A673 (cell line): ENCODE measurements around the gene ADAM11. TPM values are rescaled to one million over a fixed set of nuclear protein-coding genes. Genes with fewer than 3 reads are reported as not detected.

Experiments used
- BruUV-seq: library from RNA; stranded (reverse); fragments of 400-500 nt; replicated peaks from 2 replicates; lab custom pipeline; 2021; lab: Mats Ljungman, UMichigan
- CTCF ChIA-PET: fragments of 300-600 bp; sonication (Branson Sonifier 250); formaldehyde crosslinking; loops from one replicate; lab custom pipeline; 2022; ENCODE audit warnings: antibody characterized with exemption; lab: Charles Lee
- POLR2A ChIA-PET: fragments of 300-600 bp; sonication (Branson Sonifier 250); formaldehyde crosslinking; loops from one replicate; lab custom pipeline; 2022; ENCODE audit warnings: antibody characterized with exemption; ENCODE audit not compliant: low non-redundant PET; lab: Charles Lee
- DNase-seq: peaks from one replicate; pipeline ENCODE4 v3.0.0-alpha.2; 2015; ENCODE audit warnings: low spot score
- H3K27ac ChIP-seq: fragments of 200-600 bp; sonication (generic); 2 replicates; pipeline ENCODE4 v1.5.1; 2016; ENCODE audit warnings: mixed run types, low read depth, mild to moderate bottlenecking, mixed read lengths, antibody characterized with exemption, low read length; ENCODE audit not compliant: poor library complexity, severe bottlenecking
- H3K27me3 ChIP-seq: fragments of 200-600 bp; sonication (generic); replicated peaks from 2 replicates; pipeline ENCODE4 v1.6.1; 2017; ENCODE audit warnings: mixed run types, low read depth, mild to moderate bottlenecking, mixed read lengths, antibody characterized with exemption, low read length; ENCODE audit not compliant: insufficient read depth, poor library complexity
- H3K36me3 ChIP-seq: fragments of 200-600 bp; sonication (generic); 2 replicates; pipeline ENCODE4 v1.6.1; 2016; ENCODE audit warnings: mixed run types, mild to moderate bottlenecking, mixed read lengths, antibody characterized with exemption, low read length; ENCODE audit not compliant: insufficient read depth, poor library complexity, severe bottlenecking
- H3K4me1 ChIP-seq: fragments of 200-600 bp; sonication (generic); 2 replicates; pipeline ENCODE4 v1.6.1; 2017; ENCODE audit warnings: mixed run types, mild to moderate bottlenecking, mixed read lengths, antibody characterized with exemption, low read length; ENCODE audit not compliant: insufficient read depth, poor library complexity, severe bottlenecking
- H3K4me3 ChIP-seq: fragments of 200-600 bp; sonication (generic); 2 replicates; pipeline ENCODE4 v1.5.1; 2016; ENCODE audit warnings: low read depth, mixed run types, mild to moderate bottlenecking, mixed read lengths, low read length; ENCODE audit not compliant: poor library complexity, severe bottlenecking
- H3K9me3 ChIP-seq: fragments of 200-600 bp; sonication (generic); 2 replicates; pipeline ENCODE4 v1.6.1; 2016; ENCODE audit warnings: mixed run types, low read depth, mild to moderate bottlenecking, mixed read lengths, antibody characterized with exemption, low read length; ENCODE audit not compliant: poor library complexity, severe bottlenecking
- EZH2 ChIP-seq: fragments of 200-600 bp; sonication (generic); IDR thresholded peaks from 2 replicates; pipeline ENCODE4 v1.6.1; 2017; ENCODE audit warnings: borderline replicate concordance, low read depth, mild to moderate bottlenecking, mixed read lengths, antibody characterized with exemption, low read length; ENCODE audit not compliant: poor library complexity, severe bottlenecking
- intact Hi-C: fragments of 100-400 bp; cut with micrococcal nuclease; formaldehyde crosslinking; loops from one replicate; pipeline ENCODE4 v1.10.0; 2022; ENCODE audit not compliant: unreplicated experiment
- total RNA-seq: library from RNA; stranded (reverse); gene quantifications from 2 replicates; pipeline ENCODE4 v1.2.3, GENCODE V29; 2021
- TF ChIP-seq, protein P1 (sequence below): fragments of 300-800, 200-600 bp; sonication (generic); conservative IDR thresholded peaks from 2 replicates; pipeline ENCODE4 v1.5.1; 2017; ENCODE audit warnings: low read depth, mild to moderate bottlenecking, antibody characterized with exemption, low read length, moderate library complexity, mixed read lengths

Gene ADAM11
- total RNA-seq, 1 experiment from 2014 or later, result 0.17 TPM

DNA sequence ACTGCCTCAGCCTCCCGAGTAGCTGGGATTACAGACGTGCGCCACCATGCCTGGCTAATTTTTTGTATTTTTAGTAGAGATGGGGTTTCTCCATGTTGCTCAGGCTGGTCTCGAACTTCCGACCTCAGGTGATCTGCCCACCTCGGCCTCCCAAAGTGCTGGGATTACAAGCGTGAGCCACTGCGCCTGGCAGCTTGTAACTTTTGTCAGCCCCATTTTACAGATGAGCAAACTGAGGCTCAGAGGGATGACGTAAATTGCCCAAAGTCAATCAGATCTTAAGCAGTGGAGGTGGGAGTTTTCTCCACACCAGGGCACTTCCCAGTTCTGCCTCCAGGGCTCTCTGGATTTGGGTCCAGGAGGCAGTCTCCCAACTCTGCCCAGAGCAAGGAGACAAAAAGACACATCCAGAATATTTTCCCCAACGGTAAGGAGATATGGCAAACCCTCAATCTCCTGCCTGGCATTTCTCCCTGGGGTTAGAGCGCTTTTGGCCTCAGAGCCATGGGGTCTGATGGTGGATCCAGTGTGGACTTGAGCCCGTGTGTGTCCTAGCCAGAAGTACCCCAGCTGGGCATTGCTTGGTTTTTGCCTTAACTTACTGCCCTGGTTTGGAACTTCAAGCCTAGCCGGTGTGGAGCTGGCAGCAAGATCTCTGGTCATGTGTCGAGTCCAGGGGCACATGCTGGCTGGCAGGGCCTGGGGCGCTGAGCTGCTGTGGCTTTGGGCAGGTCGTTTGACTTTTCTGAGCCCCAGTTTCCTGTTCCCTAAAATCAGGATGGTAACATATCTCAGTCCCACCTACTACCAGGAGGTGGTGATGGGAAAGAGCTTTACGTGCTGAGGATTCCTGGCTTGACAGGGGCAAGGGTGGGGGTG is 3.4 kb downstream of the ADAM11 start:
- no TSS peak for BruUV-seq
- H3K4me3 ChIP-seq, result no peak overlapping the region
- H3K9me3 ChIP-seq, result no peaks in the 10 kb centered on the region
- no peaks in the 10 kb centered on the region for H3K4me1 ChIP-seq
- ChIA-PET CTCF (interaction anchor here (0.5 kb wide), 1 partner anchor 424 kb away, joined by 8 read pairs; no protein-coding TSS in a partner anchor), POLR2A (no interaction called here)
- DNase-seq, result no peak
- no peaks in the 10 kb centered on the region for H3K27me3 ChIP-seq
- TF ChIP-seq, protein P1, sequence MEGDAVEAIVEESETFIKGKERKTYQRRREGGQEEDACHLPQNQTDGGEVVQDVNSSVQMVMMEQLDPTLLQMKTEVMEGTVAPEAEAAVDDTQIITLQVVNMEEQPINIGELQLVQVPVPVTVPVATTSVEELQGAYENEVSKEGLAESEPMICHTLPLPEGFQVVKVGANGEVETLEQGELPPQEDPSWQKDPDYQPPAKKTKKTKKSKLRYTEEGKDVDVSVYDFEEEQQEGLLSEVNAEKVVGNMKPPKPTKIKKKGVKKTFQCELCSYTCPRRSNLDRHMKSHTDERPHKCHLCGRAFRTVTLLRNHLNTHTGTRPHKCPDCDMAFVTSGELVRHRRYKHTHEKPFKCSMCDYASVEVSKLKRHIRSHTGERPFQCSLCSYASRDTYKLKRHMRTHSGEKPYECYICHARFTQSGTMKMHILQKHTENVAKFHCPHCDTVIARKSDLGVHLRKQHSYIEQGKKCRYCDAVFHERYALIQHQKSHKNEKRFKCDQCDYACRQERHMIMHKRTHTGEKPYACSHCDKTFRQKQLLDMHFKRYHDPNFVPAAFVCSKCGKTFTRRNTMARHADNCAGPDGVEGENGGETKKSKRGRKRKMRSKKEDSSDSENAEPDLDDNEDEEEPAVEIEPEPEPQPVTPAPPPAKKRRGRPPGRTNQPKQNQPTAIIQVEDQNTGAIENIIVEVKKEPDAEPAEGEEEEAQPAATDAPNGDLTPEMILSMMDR, result no peak
- no peak for TF ChIP-seq EZH2
- intact Hi-C loops, result no loop called here
- H3K36me3 ChIP-seq, result no peaks in the 10 kb centered on the region
- no peak overlapping the region for H3K27ac ChIP-seq

DNA sequence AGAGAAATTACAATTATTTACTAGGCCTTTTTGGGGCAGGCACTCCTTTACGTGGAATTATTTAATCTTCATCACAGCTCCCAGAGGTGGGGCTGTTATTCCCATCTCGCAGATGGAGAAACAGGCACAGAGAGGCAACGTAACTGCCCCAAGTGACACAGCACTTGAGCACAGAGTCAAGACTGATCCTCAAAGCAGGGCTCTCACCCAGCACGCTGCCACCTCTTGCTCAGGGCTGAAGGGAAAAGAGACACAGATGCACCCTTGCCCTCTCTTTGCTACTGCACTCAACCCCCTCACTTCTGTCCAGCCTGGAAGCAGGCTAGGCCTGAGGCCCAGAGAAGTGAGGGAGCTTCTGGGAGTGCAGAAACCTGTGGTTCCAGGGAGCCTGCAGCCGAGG is 4.4 kb downstream of the ADAM11 start:
- no peak overlapping the region for H3K27ac ChIP-seq
- no peak for DNase-seq
- H3K4me1 ChIP-seq, result no peaks in the 10 kb centered on the region
- H3K4me3 ChIP-seq, result no peak overlapping the region
- CTCF ChIA-PET, result interaction anchor here (0.6 kb wide), 2 partner anchors 9 to 245 kb away, joined by 4 read pairs; no protein-coding TSS in a partner anchor
- POLR2A ChIA-PET, result no interaction called here
- no peak for TF ChIP-seq EZH2
- TF ChIP-seq, protein P1, result no peak
- H3K27me3 ChIP-seq, result no peaks in the 10 kb centered on the region
- no TSS peak for BruUV-seq
- no peaks in the 10 kb centered on the region for H3K9me3 ChIP-seq
- intact Hi-C loops, result no loop called here
- no peaks in the 10 kb centered on the region for H3K36me3 ChIP-seq

DNA sequence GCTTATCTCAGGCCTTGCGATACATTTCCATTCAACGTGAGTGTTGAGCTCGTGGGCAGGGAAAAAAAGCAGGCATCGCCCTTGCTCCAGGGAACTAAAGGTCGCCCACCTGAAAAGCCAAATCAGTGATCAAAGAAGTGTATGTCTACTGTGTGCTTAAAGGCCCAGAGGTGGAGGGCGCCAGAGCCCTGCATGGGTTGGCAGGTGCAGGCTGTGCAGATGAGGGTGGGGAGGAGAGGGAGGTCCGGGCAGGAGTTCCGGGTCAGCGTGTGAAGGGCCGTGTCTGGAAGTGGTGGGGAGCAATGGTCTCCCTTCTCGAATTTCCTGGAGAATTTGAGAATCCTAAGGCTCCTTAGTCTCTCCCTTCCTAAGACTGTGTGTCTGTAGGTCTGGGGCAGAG is 7.2 kb downstream of the ADAM11 start:
- BruUV-seq, result no TSS peak
- ChIA-PET CTCF (no interaction called here), POLR2A (no interaction called here)
- H3K27me3 ChIP-seq, result no peaks in the 10 kb centered on the region
- no peaks in the 10 kb centered on the region for H3K9me3 ChIP-seq
- intact Hi-C loops, result no loop called here
- no peak overlapping the region for H3K4me3 ChIP-seq
- no peak for TF ChIP-seq EZH2
- TF ChIP-seq, protein P1, result no peak
- H3K36me3 ChIP-seq, result no peaks in the 10 kb centered on the region
- DNase-seq, result no peak
- no peaks in the 10 kb centered on the region for H3K4me1 ChIP-seq
- no peak overlapping the region for H3K27ac ChIP-seq
